ENCODE data around the gene FAAP24.
"Not testable (repeated sequence)": the region's sequence is repeated elsewhere in the genome, so short reads cannot be mapped to it uniquely, and the experiment has no call there.

FAAP24 gene

GRCh38 chr19:32971715-32972540, at the start of gene FAAP24, which contains the start of gene CEP89:
FAAP24 (plus strand) TSS chr19:32972242; CDS start chr19:32973197, 955 bp downstream.
CEP89 (minus strand) TSS chr19:32971958; CDS start chr19:32971874, 84 bp downstream.
- DNase-seq, result peak; percentile 99 to 100

DNA sequence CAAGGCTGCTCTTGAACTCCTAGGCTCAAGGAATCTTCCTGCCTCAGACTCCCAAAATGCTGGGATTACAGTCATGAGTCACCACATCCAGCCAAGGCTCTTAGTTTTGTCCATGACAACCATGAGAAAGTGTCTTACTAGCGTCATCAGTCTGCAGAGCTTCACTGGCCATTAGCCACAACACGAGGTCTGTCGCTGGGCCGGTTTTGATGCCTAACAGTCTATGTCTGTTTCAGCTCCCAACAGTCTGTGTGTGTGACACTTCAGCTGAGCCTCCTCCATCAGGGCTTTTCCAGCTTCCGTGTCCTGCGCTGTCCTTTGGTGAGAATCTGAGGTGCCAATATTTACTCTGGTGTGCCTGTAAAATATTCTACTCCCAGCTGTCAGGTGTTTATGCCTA, 47.8 kb upstream of the FAAP24 start:
- no peak for DNase-seq

- no peak for DNase-seq
Observed at GRCh38 chr19:32928806-32929205, 43.2 kb upstream of the FAAP24 start.

DNA sequence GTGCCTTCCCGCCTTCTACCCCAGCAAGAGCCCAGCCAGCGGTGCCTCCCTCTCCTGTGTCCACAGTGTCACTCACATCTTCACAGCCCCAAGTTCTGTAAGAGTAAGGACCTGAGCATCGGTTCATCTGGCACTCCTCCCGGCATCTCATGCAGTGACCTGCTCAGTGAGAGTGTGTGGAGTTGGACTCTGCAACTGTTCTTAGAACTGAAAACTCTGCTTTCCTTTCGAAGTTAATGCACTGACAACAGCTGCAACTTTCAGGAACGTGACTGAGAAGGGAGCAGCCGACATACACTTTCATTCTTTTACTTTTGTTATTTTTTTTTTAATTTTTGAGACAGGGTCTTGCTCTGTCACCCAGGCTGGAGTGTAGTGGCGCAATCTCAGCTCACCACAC, 41.5 kb upstream of the FAAP24 start:
- no peak for DNase-seq

DNA sequence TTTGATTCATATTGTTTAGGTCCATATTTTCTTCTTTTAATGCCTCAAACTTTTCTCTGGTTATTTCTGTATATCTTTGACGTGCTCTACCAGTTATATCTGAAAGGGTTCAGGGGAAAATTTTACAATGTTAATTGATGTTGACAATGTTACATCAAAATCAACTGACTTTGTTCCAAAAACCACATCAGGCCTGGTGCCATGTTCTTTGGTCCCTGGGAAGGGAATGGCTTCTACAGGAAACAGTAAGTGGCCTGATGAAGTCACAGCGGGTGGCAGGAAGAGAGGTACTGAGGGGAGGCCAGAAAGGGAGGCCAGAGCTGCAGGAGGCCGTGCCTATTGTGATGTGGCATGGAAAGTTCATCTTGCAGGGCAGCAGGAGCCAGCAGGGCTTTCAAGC, 38.5 kb upstream of the FAAP24 start:
- no peak for DNase-seq

DNA sequence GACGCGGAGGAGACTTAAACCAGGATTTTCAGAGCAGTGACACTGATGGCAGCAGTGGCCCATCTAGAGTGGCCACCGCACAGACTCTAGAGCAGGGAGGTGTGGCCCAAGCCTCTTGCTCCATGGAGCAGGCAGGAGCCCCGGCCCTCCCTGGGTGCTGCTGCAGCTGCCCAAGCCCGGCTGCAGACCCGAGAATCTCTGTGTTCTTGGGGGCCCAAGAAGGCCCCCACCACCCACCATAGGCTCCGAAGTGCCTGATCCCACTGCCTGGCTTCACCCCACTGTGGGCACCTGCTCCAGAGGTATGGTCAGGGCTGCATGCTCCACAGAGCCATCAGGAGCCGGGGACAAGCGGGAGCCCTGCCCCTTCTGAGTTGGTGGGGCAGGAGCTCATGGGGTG, 36.4 kb upstream of the FAAP24 start:
- DNase-seq, result no peak

DNA sequence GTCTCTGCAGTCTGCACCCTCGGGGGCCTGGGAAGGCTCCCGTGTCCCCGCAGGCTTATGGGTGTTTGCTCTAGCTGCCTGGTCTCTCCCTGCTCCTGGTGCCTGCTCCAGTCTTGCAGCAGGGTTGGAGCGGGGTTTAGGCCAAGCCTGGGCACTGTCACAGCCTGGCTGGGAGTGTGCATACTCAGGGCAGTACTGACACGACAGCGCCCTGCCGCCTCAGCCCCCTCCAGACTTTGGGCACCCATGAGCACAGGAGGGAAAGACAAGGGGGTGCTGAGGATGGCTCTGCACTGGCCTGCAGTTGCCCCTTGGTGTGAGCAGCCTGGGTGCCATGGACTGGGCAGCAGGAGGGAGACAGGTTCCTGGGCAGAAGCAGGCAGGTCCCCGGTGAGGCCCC, 36.0 kb upstream of the FAAP24 start:
- no peak for DNase-seq

- not testable (repeated sequence) for DNase-seq
Observed at GRCh38 chr19:32941273-32941672, 30.8 kb upstream of the FAAP24 start.

GRCh38 chr19:32945260-32945659, 26.8 kb upstream of the FAAP24 start:
- no peak for DNase-seq

DNA sequence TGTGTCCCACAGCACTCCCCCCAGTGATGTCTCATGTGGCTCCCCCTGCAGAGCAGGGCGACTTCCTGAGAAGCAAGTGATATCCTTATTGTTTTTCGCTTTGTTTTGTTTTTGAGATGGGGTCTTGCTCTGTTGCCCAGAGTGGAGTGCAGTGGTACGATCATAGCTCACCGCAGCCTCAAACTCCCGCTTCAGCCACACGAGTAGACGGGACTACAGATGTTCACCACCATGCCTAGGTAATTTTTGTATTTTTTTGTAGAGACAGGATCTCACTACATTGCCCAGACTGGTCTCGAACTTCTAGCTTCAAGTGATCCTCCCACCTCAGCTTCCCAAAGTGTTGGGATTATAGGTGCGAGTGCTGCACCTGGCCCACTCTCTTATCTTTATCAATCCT, 5.3 kb upstream of the FAAP24 start:
- DNase-seq, result no peak

- DNase-seq, result no peak
Observed at GRCh38 chr19:32969549-32969948, 2.5 kb upstream of the FAAP24 start.

GRCh38 chr19:32971012-32971595, 938 bp upstream of the FAAP24 start:
- no peak for DNase-seq

DNA sequence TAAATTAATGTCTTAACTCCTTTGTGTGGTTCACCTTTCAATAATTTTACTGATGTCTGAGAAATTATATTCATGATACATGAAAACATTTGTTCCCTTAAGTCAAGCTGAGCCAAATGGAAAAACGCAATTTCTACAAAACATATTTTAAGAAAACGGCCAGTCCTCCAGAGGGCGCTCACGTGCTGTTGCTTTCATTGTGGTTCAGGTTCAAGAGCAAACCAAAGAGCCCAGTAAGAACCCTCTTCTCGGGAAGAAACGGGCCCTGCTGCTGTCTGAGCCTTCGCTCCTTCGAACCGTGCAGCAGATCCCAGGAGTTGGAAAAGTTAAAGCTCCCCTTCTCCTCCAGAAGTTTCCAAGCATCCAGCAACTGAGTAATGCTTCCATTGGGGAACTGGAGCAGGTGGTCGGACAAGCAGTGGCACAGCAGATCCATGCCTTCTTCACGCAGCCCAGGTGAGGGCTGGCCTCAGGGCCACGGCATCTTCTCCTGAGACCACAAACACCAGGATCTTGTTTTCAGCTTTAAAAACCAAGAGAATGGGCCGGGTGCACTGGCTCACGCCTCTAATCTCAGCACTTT, 4.3 kb downstream of the FAAP24 start:
- DNase-seq, result peak; percentile 24 to 86

DNA sequence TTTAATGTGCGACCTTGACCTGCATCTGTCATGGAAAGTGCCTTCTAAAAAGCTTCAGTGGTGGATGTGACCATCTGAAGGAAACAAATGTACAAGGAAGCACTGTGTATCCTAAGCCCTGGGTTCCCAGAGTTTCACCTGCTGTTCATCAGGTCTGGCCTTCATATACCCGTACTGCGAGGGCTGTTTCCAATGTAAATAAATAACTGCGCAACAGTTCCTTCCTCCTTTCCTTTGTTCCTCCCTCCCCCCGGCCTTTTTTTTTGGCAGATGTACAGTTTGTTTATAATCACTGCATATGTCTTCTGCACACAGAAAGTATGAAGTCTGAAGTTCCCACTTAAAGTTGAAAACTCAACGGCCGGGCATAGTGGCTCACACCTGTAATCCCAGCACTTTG, 5.2 kb downstream of the FAAP24 start:
- DNase-seq, result peak in 1 of 2 donors; percentile 6

GRCh38 chr19:32977813-32978212, 5.8 kb downstream of the FAAP24 start:
- not testable (repeated sequence) for DNase-seq

DNA sequence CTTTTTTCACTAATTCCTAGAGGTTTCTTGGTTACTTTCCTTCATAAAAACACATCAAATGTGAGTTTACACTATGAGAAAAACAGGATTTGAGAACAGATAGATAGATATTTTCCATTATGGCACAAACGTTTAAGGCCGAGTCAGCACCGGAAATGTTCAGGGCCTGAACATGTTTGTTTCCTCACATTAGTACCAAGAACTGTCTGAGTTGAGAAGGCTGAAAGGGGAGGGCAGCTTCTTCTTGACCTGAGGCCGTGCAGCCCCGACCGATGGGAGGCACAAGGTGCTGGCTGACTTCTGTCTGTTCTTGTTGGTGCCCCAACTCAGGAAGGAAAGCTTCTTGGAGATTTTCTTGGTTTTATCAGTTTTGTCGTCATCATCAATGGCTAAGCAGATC, 7.8 kb downstream of the FAAP24 start:
- not testable (repeated sequence) for DNase-seq

GRCh38 chr19:32982488-32982887, 10.4 kb downstream of the FAAP24 start:
- DNase-seq, result not testable (repeated sequence)

DNA sequence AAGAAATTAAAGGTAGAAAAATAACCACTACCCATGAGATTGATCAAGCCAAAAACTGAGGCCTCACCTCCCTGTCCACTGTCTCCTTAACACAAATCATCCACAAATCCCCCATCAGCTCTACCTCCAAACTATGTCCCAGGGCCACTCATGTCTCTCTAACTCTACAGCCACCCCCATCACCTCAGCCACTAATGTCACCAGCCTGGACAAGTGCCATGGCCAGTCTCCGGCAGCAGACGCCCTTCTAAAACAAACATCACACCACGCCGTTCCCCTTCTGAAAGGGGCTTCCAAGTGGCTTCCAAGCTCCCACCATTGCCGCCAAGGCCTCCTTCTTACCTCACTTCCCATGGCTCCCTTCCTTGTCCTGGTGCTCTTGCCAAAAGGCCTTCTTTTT, 16.2 kb downstream of the FAAP24 start:
- DNase-seq, result not testable (repeated sequence)

GRCh38 chr19:32988724-32989123, 16.7 kb downstream of the FAAP24 start:
- no peak for DNase-seq

DNA sequence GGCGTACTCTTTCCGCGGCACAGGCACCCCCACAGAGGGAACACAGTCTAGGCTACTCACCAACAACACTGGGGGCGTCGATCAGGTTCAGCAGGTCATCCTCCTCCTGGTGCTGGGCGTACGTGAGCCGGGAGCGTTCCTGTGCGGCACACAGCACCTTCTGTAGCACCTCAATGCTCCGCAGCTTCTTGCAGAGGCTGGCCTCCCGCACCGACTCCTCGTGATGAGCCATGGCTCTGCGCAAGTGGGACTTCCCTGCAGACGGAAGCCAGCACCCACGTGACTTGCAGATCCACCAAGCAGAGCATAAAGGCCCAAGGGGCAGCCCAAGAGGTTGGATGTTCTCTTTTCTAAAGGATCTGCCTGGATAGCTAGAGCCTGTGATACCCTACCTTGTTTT, 23.9 kb downstream of the FAAP24 start:
- not testable (repeated sequence) for DNase-seq

- DNase-seq, result not testable (repeated sequence)
Observed at GRCh38 chr19:32997061-32997464, 25.0 kb downstream of the FAAP24 start.

DNA sequence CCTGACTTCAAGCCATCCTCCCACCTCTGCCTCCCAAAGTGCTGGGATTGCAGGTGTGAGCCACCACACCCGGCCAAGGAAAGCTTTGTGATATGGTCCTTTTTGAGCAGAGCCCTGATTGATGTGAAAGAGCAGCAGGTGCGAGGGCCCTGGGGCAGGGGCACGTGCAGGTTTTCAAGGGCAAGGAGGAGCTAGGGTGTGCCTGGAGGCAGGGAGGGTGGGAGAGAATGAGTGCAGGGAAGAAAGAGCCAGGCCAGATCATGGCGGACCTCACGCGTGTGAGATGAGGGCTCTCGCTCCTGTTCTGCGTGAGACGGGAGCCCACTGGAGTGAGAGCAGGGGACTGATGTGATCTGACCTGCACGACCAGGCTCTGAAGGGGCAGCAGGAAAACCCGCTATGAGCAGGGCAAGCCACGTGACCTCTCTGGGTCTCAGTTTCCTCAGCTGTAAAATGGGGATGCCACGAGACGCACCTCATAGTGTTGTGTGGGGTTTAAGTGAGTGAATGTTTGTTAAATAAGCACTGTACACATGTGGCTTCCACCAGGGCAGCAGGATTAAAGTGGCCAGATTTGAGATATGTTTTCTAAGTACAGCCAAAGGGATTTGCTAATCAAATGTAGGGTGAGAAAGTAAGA, 25.8 kb downstream of the FAAP24 start:
- DNase-seq, result no peak

DNA sequence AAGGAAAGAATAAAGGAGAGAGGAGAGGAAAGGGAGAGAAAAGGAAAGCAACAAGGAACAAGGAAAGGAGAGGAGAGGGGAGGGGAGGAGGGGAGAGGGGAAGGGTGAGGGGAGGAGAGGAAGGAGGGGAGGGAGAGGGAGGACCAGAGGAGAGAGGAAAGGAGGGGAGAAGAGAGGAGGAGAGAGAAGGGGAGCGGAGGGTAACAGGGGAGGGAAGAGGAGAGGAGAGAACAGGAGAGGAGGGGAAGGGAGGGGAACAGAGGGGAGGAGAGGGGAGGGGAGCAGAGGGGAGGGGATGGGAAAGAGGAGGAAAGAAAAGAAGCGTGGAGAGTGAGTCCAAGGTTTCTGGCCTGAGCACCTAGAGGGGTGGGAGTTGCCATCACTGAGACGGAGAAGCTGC, 26.7 kb downstream of the FAAP24 start:
- no peak for DNase-seq

GRCh38 chr19:33000510-33000909, 28.5 kb downstream of the FAAP24 start:
- DNase-seq, result no peak

Measured in inflammatory macrophage treated with lipopolysaccharide for 1 hour (primary cell).